ENCODE data around the gene CACNA1G.

Gene CACNA1G

DNA sequence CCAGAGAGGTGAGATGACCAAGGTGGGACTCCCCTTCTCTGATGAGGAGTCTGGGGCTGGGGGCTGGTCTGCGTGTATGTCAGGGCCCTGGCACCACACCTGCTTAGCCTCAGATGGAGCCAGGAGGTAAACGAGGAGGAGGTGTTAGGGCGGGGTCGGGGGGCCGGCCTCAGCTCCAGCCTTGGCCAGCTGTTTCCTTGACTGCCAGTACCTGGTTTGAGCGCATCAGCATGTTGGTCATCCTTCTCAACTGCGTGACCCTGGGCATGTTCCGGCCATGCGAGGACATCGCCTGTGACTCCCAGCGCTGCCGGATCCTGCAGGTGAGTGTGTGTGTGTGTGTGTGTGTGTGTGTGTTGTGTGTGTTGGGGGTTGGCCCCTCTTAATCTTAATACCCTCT is 8.1 kb downstream of the CACNA1G start:
- DNase-seq (ENCODE audit: low read depth): no peak

- no peak for DNase-seq (ENCODE audit: low read depth)
Observed at GRCh38 chr17:50569592-50569991, 9.1 kb downstream of the CACNA1G start.

- DNase-seq (ENCODE audit: low read depth): no peak
Observed at GRCh38 chr17:50570032-50570431, 9.5 kb downstream of the CACNA1G start.

DNA sequence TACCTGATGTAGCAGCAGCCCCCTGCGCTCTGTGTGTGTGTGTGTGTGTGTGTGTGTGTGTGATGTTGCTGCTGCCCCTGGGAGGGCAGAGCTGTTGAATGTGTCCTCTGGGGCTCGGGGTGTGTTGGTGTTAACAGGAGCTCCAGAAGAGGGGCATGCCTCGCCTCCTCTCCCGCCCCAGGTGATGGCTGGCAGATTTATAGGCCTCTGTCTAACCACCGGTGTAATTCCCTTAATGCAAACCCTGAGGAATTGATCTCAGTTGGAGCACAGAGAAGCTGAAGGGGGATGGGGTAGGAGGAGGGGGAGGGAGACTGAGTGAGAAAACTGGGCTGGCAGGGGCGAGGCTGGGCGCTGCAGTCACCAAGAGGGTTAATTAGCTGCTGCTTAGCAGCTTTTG is 10.0 kb downstream of the CACNA1G start:
- no peak for DNase-seq (ENCODE audit: low read depth)

GRCh38 chr17:50571681-50572080 is 11.2 kb downstream of the CACNA1G start:
- DNase-seq (ENCODE audit: low read depth): no peak

DNA sequence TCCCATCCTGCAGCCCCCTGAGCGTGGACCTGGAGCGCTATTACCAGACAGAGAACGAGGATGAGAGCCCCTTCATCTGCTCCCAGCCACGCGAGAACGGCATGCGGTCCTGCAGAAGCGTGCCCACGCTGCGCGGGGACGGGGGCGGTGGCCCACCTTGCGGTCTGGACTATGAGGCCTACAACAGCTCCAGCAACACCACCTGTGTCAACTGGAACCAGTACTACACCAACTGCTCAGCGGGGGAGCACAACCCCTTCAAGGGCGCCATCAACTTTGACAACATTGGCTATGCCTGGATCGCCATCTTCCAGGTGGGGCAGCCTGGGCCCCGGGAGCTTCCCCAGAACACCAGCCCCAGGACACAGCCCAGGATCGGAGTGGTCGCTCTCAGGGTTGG is 12.0 kb downstream of the CACNA1G start:
- no peak for DNase-seq (ENCODE audit: low read depth)

GRCh38 chr17:50573866-50574611 is 13.5 kb downstream of the CACNA1G start:
- no peak for DNase-seq (ENCODE audit: low read depth)

DNA sequence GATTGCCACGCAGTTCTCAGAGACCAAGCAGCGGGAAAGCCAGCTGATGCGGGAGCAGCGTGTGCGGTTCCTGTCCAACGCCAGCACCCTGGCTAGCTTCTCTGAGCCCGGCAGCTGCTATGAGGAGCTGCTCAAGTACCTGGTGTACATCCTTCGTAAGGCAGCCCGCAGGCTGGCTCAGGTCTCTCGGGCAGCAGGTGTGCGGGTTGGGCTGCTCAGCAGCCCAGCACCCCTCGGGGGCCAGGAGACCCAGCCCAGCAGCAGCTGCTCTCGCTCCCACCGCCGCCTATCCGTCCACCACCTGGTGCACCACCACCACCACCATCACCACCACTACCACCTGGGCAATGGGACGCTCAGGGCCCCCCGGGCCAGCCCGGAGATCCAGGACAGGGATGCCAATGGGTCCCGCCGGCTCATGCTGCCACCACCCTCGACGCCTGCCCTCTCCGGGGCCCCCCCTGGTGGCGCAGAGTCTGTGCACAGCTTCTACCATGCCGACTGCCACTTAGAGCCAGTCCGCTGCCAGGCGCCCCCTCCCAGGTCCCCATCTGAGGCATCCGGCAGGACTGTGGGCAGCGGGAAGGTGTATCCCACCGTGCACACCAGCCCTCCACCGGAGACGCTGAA is 15.2 kb downstream of the CACNA1G start:
- no peak for DNase-seq (ENCODE audit: low read depth)

- DNase-seq (ENCODE audit: low read depth): no peak
Observed at GRCh38 chr17:50576864-50577263, 16.3 kb downstream of the CACNA1G start.

- no peak for DNase-seq (ENCODE audit: low read depth)
Observed at GRCh38 chr17:50577451-50577954, 17.0 kb downstream of the CACNA1G start.

DNA sequence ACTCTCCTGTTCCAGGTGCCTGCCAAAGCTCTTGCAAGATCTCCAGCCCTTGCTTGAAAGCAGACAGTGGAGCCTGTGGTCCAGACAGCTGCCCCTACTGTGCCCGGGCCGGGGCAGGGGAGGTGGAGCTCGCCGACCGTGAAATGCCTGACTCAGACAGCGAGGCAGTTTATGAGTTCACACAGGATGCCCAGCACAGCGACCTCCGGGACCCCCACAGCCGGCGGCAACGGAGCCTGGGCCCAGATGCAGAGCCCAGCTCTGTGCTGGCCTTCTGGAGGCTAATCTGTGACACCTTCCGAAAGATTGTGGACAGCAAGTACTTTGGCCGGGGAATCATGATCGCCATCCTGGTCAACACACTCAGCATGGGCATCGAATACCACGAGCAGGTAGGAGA is 17.7 kb downstream of the CACNA1G start:
- no peak for DNase-seq (ENCODE audit: low read depth)

DNA sequence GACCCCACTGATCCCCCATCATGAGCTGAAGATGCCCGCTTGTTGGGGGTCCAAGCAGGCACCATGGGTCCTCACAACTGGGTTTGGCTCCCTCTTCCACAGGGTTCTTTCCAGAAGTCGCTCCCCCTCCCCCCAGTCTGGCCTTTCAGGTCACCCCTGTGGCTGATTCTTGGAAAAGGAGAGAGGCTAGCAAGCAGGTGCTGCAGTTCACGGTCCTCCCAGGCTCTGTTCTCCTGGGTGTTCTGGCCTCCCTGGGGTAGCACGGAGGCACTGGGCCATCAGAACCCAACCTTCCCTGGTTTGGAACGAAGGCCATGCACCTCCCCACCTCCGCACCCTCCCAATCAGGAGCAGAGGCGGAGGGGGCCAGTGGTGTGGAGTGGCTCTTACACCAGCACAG is 18.9 kb downstream of the CACNA1G start:
- DNase-seq (ENCODE audit: low read depth): no peak

GRCh38 chr17:50580646-50581045 is 20.1 kb downstream of the CACNA1G start:
- DNase-seq (ENCODE audit: low read depth): no peak

GRCh38 chr17:50581316-50581715 is 20.8 kb downstream of the CACNA1G start:
- DNase-seq (ENCODE audit: low read depth): no peak

DNA sequence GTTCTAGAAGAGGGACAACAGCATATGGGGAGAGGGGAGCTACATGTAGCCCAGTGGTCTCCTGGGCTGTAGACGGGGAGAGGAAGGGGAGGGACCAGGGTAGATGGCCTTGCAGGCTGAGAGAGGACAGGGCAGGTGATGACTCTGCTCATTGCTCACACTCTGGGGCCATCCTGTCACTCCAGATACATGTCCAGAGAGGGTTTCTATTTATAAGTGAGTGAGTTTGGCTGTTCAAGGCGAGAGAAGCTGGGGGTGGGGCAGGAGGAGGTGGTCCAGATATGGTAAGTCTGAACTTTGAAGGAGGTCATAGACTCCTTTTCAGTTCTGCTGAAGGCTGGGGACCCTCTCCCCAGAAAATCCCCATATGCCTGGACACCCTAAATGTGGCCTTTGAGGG is 22.2 kb downstream of the CACNA1G start:
- no peak for DNase-seq (ENCODE audit: low read depth)

- no peak for DNase-seq (ENCODE audit: low read depth)
Observed at GRCh38 chr17:50583641-50584040, 23.1 kb downstream of the CACNA1G start.

- DNase-seq (ENCODE audit: low read depth): no peak
Observed at GRCh38 chr17:50584116-50584515, 23.6 kb downstream of the CACNA1G start.

GRCh38 chr17:50584749-50585148 is 24.2 kb downstream of the CACNA1G start:
- DNase-seq (ENCODE audit: low read depth): no peak

DNA sequence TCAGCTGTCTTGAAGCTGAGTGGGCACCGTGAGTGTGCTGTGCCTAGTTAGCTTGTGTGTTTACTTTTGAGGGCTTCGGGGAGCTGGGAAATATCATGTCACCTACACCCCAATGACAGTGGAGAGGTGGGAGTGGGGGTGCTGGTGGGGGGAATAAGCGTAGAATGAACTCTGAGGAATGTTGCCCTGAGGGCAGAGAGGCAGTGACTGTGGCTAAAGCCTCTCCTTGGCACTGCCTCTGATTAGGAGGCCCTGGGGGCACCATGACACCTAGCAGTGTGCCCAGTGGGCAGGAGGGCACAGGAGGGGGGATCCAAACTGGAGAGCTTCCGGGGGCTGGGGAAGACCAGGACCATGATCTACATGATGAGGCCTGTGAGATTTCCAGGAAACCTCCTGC is 24.8 kb downstream of the CACNA1G start:
- DNase-seq (ENCODE audit: low read depth): no peak

DNA sequence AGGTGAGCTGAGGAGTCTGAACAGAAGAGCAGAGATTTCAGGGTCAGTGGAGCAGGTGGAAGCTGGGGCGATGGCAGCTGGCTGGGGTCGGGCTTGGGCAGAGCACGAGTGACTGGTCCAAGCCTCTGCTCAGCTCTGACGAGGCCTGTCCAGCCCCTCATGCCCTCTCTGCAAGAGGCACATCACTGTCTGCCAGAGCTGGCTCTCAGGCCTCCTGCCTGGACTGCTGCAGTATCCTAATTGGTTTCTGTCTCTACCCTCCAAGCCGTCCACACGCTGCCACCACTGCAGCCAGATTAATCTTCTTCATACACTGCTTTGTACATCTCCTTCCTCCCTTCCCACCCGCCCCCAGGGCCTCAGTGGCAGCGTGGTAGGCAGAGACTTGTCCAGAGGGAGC is 25.4 kb downstream of the CACNA1G start:
- DNase-seq (ENCODE audit: low read depth): no peak

- DNase-seq (ENCODE audit: low read depth): no peak
Observed at GRCh38 chr17:50586421-50587247, 26.1 kb downstream of the CACNA1G start.

GRCh38 chr17:50587571-50587970 is 27.1 kb downstream of the CACNA1G start:
- no peak for DNase-seq (ENCODE audit: low read depth)

Data from amniotic epithelial cell (primary cell).